ENCODE data around the gene EVI5.
"Not testable (repeated sequence)": the region's sequence is repeated elsewhere in the genome, so short reads cannot be mapped to it uniquely, and the experiment has no call there.

EVI5 gene

GRCh38 chr1:92663775-92664174 lies 121.1 kb downstream of the EVI5 start:
- DNase-seq: peak; percentile 57

GRCh38 chr1:92662048-92662447 lies 122.9 kb downstream of the EVI5 start:
- peak; percentile 23 for DNase-seq

GRCh38 chr1:92657701-92658100 lies 127.2 kb downstream of the EVI5 start:
- DNase-seq: peak; percentile 2

- DNase-seq: no peak
Observed at GRCh38 chr1:92655197-92655801, 129.6 kb downstream of the EVI5 start.

- no peak for DNase-seq
Observed at GRCh38 chr1:92653605-92654381, 131.1 kb downstream of the EVI5 start.

GRCh38 chr1:92640686-92641085 lies 144.2 kb downstream of the EVI5 start:
- DNase-seq: not testable (repeated sequence)

- DNase-seq: no peak
Observed at GRCh38 chr1:92638498-92638897, 146.4 kb downstream of the EVI5 start.

GRCh38 chr1:92635203-92635602 lies 149.7 kb downstream of the EVI5 start:
- DNase-seq: not testable (repeated sequence)

GRCh38 chr1:92623187-92623778 lies 161.6 kb downstream of the EVI5 start:
- peak; percentile 11 for DNase-seq

- no peak for DNase-seq
Observed at GRCh38 chr1:92619466-92620189, 165.3 kb downstream of the EVI5 start.

- no peak for DNase-seq
Observed at GRCh38 chr1:92601044-92601443, 183.9 kb downstream of the EVI5 start.

- DNase-seq: peak; percentile 48
Observed at GRCh38 chr1:92599184-92599583, 185.7 kb downstream of the EVI5 start.

GRCh38 chr1:92589361-92589760 lies 195.5 kb downstream of the EVI5 start:
- DNase-seq: not testable (repeated sequence)

GRCh38 chr1:92587445-92587844 lies 197.5 kb downstream of the EVI5 start:
- DNase-seq: no peak

GRCh38 chr1:92585831-92586230 lies 199.1 kb downstream of the EVI5 start:
- no peak for DNase-seq

- not testable (repeated sequence) for DNase-seq
Observed at GRCh38 chr1:92584810-92585209, 200.1 kb downstream of the EVI5 start.

GRCh38 chr1:92583821-92584760 lies 200.8 kb downstream of the EVI5 start:
- peak; percentile 64 for DNase-seq

- no peak for DNase-seq
Observed at GRCh38 chr1:92577261-92577895, 207.5 kb downstream of the EVI5 start.

- DNase-seq: no peak
Observed at GRCh38 chr1:92575123-92575522, 209.8 kb downstream of the EVI5 start.

GRCh38 chr1:92572520-92572919 lies 212.4 kb downstream of the EVI5 start:
- no peak for DNase-seq

GRCh38 chr1:92571578-92571977 lies 213.3 kb downstream of the EVI5 start:
- DNase-seq: no peak
